Breast epithelium (tissue), 3 donors: ENCODE results near the gene CD83.

Experiments used
- POLR2A ChIP-seq: fragments of 450-650 bp; IDR thresholded peaks from one replicate; pipeline ENCODE4 v1.6.1; 2016; ENCODE audit warnings: antibody characterized with exemption, mild to moderate bottlenecking, moderate library complexity
- TF ChIP-seq, protein P1 (sequence below), 3 donors: fragments of 450-650 bp; IDR thresholded peaks; one replicate each; pipeline ENCODE4 v1.5.1; 2016 to 2017; ENCODE audit warnings: antibody characterized with exemption in 3 of 3, mild to moderate bottlenecking in 3 of 3, moderate library complexity in 3 of 3

DNA sequence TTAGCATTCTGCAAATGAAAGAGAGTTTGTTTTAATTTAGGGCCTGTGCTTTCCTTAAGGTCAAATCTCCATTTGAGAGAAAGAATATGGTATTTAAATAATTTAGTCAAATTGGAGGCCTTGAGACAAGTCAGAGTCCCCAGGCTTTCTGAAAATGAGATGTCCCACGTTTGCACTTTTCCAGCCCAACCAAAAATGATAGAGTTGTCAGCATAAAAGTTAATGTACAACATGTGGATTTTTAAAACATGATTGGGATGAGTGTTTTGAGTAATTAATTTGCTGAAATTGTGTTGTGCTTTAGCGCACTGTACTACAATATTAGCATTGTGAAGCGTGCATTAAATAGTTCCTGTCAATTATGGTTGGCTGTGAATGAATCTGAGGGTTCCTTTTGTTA lies 10.0 kb downstream of the CD83 start:
- TF ChIP-seq, protein P1, sequence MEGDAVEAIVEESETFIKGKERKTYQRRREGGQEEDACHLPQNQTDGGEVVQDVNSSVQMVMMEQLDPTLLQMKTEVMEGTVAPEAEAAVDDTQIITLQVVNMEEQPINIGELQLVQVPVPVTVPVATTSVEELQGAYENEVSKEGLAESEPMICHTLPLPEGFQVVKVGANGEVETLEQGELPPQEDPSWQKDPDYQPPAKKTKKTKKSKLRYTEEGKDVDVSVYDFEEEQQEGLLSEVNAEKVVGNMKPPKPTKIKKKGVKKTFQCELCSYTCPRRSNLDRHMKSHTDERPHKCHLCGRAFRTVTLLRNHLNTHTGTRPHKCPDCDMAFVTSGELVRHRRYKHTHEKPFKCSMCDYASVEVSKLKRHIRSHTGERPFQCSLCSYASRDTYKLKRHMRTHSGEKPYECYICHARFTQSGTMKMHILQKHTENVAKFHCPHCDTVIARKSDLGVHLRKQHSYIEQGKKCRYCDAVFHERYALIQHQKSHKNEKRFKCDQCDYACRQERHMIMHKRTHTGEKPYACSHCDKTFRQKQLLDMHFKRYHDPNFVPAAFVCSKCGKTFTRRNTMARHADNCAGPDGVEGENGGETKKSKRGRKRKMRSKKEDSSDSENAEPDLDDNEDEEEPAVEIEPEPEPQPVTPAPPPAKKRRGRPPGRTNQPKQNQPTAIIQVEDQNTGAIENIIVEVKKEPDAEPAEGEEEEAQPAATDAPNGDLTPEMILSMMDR (IDR thresholded peaks at IDR 0.05): no peak
- no peak for TF ChIP-seq POLR2A
